ENCODE data around the gene ATP5F1B. TPM values are rescaled to one million over a fixed set of nuclear protein-coding genes. Genes with fewer than 3 reads are reported as not detected.

The ATP5F1B gene
- total RNA-seq, 2 experiments from 2014 or later = 854 to 863 TPM

DNA sequence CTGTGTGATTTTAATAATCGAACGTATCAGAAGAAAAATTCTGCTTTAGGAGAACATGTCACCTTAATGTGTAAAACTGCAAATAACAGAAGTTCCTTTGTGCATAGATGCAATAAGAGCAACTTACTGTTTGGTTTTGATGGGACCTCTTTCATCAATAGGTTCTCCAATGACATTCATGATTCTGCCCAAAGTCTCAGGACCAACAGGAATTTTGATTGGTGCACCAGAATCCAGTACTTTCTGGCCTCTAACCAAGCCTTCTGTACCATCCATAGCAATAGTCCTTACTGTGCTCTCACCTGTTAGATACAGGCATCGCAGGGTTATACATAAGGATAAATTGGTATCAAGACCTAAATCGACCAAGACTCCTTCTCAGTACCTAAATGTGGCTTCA, 1.1 kb downstream of the ATP5F1B start:
- H3K4me3 Mint-ChIP-seq = peak overlapping the region; percentile 96
- H3K9me3 Mint-ChIP-seq = no peaks in the 10 kb centered on the region
- peak overlapping the region; percentile 93 for H3K27ac Mint-ChIP-seq
- no peaks in the 10 kb centered on the region for H3K27me3 Mint-ChIP-seq (ENCODE audit: low read depth)
- CTCF ChIA-PET = interaction anchor here (2.6 kb wide), 1 partner anchor 9 kb away, joined by 34 read pairs; no protein-coding TSS in a partner anchor
- intact Hi-C loops (cut with micrococcal nuclease) = no loop called here
- peaks cover 47% of the 10 kb centered on the region for H3K36me3 Mint-ChIP-seq (ENCODE audit: low read depth)
- H3K4me1 Mint-ChIP-seq (ENCODE audit: low read depth) = peaks cover 36% of the 10 kb centered on the region
- no peak for DNase-seq

DNA sequence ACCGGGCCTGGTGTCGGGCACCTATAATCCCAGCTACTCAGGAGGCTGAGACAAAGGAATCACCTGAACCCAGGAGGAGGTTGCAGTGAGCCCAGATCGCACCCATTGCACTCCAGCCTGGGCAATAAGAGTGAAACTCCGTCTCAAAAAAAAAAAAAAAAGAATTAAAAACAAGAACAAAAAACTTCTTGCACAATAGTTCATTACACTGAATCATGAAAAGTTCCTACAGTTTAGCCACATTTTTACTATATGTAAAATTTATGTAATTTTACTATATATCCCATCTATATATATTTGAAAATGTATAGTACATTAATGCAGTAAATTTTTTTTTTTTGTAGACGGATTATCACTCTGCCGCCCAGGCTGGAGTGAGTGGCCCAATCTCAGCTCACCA, 4.6 kb downstream of the ATP5F1B start:
- Mint-ChIP-seq H3K36me3 (ENCODE audit: low read depth) (peaks cover 65% of the 10 kb centered on the region), H3K4me1 (ENCODE audit: low read depth) (peaks cover 55% of the 10 kb centered on the region), H3K9me3 (no peaks in the 10 kb centered on the region), H3K27me3 (ENCODE audit: low read depth) (no peaks in the 10 kb centered on the region), H3K27ac (no peak overlapping the region), H3K4me3 (no peak overlapping the region)
- CTCF ChIA-PET = interaction anchor here (0.7 kb wide), 1 partner anchor 9 kb away, joined by 3 read pairs; no protein-coding TSS in a partner anchor
- DNase-seq = no peak
- intact Hi-C loops (cut with micrococcal nuclease) = no loop called here

DNA sequence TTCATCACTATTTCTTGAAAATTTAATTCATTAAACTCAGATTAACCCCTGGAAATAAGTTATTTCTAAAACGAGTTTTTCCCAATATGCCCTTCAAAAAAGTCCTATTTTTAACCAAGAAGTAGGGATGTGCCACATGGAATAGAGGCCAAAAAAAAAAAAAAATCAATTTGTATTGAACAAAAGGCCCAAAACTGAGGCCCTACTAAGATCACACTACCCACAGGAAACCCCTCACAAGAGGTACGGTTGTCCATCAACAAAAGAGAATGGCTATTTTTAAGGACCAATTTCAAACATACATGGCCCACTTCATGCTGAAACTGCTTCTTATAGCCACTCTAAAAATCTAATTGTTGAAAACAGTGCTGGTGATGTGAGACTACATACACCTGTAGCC, 8.2 kb downstream of the ATP5F1B start:
- Mint-ChIP-seq H3K27me3 (ENCODE audit: low read depth) (no peaks in the 10 kb centered on the region), H3K4me3 (no peak overlapping the region), H3K36me3 (ENCODE audit: low read depth) (peaks cover 34% of the 10 kb centered on the region), H3K27ac (peak overlapping the region; percentile 91), H3K9me3 (no peaks in the 10 kb centered on the region), H3K4me1 (ENCODE audit: low read depth) (peaks cover 62% of the 10 kb centered on the region)
- CTCF ChIA-PET = no interaction called here
- DNase-seq = no peak
- intact Hi-C loops (cut with micrococcal nuclease) = loop anchor here (2.0 to 5.0 kb wide), 7 partner anchors 117 to 840 kb away; partner anchors contain the start of genes ARHGAP9, IL23A, NAB2 and NABP2

DNA sequence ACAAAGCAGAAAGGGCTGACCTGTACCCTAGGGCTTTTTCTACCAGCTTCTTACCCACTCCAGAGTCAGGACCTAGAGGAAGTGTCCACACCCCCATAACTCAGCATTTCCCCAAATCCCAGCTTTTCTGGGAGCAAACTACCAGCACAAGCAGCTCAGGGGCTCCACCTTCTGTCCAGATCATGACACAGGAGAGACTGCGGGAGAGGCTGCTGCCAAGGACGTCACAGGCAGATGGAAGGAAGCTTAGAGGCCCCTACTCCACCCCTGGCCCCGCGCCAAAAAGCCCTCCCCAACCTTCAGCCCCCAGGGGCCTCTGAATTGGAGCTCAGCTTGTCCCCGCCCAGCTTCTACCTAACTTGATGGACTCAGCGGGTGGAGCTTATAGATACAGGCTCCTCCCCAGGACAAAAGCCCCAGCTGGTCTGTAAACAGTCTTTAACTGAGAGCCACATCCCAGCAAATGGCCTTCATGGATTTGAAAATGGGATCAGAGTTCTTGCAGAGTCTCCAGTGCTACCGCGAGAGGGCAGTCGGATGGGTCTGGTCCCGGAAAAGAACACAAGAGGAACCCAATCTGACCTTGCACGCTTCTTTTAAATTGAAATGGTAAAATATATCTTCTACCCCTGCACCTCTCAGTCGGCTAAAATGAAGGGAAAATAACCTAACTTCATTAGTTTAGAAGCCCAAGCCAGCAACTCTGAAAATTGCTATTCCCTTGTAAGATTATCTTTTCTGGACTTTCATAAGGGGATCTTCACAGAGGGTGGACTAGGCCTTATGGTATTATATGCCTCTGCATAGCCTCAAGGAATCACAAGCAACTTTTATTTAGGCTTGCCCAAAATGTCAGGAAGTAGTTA, 8.9 kb downstream of the ATP5F1B start:
- peak overlapping the region; percentile 86 for H3K4me3 Mint-ChIP-seq
- H3K27me3 Mint-ChIP-seq (ENCODE audit: low read depth) = no peaks in the 10 kb centered on the region
- H3K4me1 Mint-ChIP-seq (ENCODE audit: low read depth) = peaks cover 62% of the 10 kb centered on the region
- no peaks in the 10 kb centered on the region for H3K9me3 Mint-ChIP-seq
- peaks cover 27% of the 10 kb centered on the region for H3K36me3 Mint-ChIP-seq (ENCODE audit: low read depth)
- intact Hi-C loops (cut with micrococcal nuclease) = loop anchor here (1.0 to 5.0 kb wide), 15 partner anchors 9 to 840 kb away; partner anchors contain the start of genes ARHGAP9, IL23A, NAB2 and NABP2
- H3K27ac Mint-ChIP-seq = peak overlapping the region; percentile 91
- CTCF ChIA-PET = interaction anchor here (0.7 to 3.4 kb wide), 35 partner anchors 9 to 628 kb away, joined by 3 to 34 read pairs (median 4); partner anchors contain the start of genes ATP5F1B, GLS2 and NACA
- DNase-seq = peak; percentile 97

DNA sequence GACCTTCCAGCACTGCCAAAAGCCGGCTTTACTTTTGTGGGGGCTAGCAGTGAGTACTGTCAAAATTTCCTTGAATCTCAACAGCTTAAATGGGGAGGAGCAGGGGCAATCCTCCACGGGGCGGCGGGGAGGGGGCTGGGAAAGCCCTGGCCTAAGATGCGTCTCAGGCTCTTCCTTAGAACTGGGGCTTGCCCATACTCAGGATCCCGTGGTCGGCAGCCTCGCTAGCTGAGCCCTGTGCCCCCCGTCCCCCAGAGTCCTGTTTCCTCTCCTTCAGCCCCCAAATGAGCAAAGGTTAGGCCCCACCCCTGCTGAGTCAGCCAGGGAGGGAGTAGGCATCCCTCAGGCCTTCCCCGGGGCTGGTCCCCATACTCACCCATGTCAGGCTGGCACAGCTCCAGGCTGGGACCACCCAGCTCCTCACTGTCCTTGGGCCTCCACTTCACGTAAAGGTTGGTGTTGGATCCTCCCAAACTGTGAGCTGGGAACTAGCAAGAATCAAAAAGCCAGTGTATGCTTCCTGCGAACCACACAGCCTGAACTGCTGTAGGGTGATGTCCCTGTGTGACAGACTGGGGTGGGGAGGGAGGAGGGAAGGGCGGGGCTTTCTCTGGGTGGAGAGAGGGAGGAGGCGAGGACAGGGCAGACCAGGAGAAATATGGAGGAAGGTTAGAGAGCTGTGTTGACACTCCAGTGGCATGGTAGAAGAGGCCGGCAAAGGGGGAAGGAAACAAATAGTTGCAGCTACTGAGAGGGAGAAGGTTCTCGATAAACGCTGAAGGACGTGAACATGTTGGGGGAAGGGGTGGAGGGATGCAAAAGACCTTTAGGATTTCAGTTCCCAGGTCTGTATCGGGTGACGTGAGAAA, 9.7 kb downstream of the ATP5F1B start:
- no peaks in the 10 kb centered on the region for H3K9me3 Mint-ChIP-seq
- intact Hi-C loops (cut with micrococcal nuclease) = loop anchor here (1.0 to 5.0 kb wide), 15 partner anchors 8 to 841 kb away; partner anchors contain the start of genes ARHGAP9, IL23A, NAB2 and NABP2
- CTCF ChIA-PET = interaction anchor here (0.6 to 3.4 kb wide), 35 partner anchors 8 to 863 kb away, joined by 3 to 34 read pairs (median 5); partner anchors contain the start of genes ATP5F1B, GLS2 and NACA
- DNase-seq = peak; percentile 96
- H3K27me3 Mint-ChIP-seq (ENCODE audit: low read depth) = no peaks in the 10 kb centered on the region
- H3K27ac Mint-ChIP-seq = peak overlapping the region; percentile 91
- H3K4me3 Mint-ChIP-seq = peak overlapping the region; percentile 86
- peaks cover 25% of the 10 kb centered on the region for H3K36me3 Mint-ChIP-seq (ENCODE audit: low read depth)
- H3K4me1 Mint-ChIP-seq (ENCODE audit: low read depth) = peaks cover 69% of the 10 kb centered on the region

DNA sequence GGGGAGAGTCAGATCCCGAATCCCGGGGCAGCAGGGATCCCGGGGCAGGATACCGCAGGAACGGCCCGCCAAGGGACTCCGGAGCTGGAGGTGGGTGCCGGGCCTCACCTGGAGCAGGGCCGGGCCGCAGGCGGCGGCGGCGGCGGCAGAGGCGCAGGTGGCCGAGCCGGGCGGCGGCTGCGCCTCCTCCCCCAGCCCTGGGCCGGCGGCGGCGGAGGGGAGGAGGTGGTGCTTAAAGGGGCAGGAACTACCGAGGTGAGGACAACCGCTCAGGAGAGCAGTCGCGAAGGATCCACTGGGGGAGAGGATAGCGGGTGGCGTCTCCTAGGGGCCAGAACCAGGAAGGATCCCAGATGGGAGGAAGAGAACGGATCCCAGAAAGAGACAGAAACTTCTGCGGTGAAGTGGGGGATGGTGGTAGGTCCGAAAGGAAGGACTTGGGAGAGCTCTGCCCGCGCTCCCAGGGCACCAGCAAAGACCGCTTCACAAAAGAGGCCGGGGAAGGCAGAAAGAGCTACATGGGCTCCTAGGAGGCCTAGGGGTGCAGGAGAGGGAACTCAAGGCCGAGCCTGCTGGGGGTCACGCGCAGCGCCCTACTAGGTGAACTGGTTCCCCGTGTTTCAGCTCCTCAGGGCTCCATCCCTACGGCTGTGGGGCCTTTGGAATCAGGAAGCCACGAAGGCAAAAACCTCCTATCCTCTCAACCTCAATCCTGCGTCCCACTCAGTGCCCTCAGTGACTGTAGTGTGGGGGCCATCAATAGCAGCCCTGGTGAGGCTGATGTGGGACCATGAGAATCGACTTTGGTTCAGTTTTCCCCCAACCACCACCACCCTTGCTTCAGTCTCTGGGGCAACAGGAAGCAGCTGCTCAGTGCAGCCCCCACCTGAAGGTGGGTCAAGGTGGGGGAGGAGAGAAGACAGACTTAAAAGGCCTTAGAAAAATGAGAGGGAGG, 10.7 kb downstream of the ATP5F1B start:
- H3K27me3 Mint-ChIP-seq (ENCODE audit: low read depth) = no peaks in the 10 kb centered on the region
- peaks cover 22% of the 10 kb centered on the region for H3K36me3 Mint-ChIP-seq (ENCODE audit: low read depth)
- H3K4me3 Mint-ChIP-seq = peak overlapping the region; percentile 86
- CTCF ChIA-PET = interaction anchor here (0.6 to 3.4 kb wide), 13 partner anchors 9 to 864 kb away, joined by 3 to 34 read pairs (median 5); partner anchors contain the start of genes ATP5F1B and GLS2
- DNase-seq = peak; percentile 74
- H3K9me3 Mint-ChIP-seq = no peaks in the 10 kb centered on the region
- H3K4me1 Mint-ChIP-seq (ENCODE audit: low read depth) = peaks cover 78% of the 10 kb centered on the region
- H3K27ac Mint-ChIP-seq = peak overlapping the region; percentile 91
- intact Hi-C loops (cut with micrococcal nuclease) = loop anchor here (5.0 kb wide), 6 partner anchors 298 to 842 kb away; partner anchors contain the start of genes ARHGAP9, IL23A, NAB2 and NABP2

DNA sequence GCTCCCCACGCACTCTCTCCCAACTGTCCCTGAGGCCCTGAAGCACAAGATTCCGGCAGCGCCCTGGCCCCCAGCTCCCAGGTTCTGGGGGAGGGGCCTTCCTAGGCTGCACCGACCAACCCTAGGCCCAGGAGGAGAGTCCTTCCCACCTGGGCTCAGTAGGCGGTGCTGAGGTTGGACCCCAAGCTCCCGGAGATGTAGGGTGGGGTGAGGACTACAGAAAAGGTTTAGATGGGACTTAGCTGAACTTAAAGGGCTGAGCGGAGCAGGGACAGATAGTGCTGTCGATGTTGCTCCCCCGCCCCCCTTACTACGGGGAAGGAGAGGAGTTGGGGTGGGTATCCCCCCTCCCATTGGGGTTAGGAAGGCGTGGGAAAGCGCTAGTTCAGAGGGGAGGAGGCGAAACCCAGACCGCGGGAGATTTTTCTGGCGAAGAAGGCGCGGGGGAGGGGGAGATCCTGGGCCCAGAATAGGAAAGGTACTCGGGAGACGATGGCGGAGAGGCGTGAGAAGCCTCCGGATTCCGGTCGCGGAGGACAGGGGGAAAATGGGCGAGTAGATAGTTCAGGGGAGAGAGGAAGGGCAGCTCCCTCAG, 11.4 kb downstream of the ATP5F1B start:
- Mint-ChIP-seq H3K4me3 (peak overlapping the region; percentile 86), H3K36me3 (ENCODE audit: low read depth) (peaks cover 18% of the 10 kb centered on the region), H3K27ac (peak overlapping the region; percentile 75), H3K4me1 (ENCODE audit: low read depth) (peaks cover 75% of the 10 kb centered on the region), H3K9me3 (no peaks in the 10 kb centered on the region), H3K27me3 (ENCODE audit: low read depth) (no peaks in the 10 kb centered on the region)
- intact Hi-C loops (cut with micrococcal nuclease) = no loop called here
- peak; percentile 38 for DNase-seq
- CTCF ChIA-PET = interaction anchor here (1.0 to 3.4 kb wide), 5 partner anchors 10 to 458 kb away, joined by 3 to 34 read pairs (median 23); partner anchors contain the start of gene ATP5F1B

DNA sequence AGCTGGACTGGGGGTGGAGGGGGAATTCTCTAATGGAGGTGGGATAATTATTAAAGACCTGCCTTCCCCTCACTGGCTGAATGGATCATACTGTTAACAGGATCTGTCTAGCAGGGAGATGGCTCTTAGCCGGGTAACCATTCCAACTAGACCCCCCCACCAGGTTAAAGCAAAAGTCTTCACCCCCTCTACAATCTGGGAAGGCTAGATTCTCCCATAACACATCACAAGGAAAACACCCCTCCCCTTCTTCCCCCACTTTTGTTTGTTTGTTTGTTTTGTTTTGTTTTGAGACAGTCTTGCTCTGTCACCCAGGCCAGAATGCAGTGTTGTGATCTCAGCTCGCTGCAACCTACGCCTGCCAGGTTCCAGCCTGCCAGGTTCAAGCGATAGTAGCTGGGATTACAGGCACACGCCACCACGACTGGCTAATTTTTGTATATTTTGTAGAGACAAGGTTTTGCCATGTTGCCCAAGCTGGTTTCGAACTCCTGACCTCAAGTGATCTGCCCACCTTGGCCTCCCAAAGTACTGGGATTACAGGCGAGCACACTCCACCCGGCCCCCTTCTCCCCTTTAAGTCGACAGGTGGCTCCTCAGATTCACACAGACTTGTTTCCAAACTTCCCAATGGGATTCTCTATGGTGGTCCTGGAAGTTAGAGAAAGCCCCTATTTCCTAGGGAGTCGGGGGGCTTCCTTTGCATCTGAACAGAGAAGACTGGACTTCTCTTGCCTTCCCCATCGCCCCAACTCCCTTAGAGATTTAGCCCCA, 12.1 kb downstream of the ATP5F1B start:
- CTCF ChIA-PET = interaction anchor here (1.1 to 3.4 kb wide), 2 partner anchors 14 to 44 kb away, joined by 5 to 23 read pairs; no protein-coding TSS in a partner anchor
- peak overlapping the region; percentile 86 for H3K4me3 Mint-ChIP-seq
- peaks cover 15% of the 10 kb centered on the region for H3K36me3 Mint-ChIP-seq (ENCODE audit: low read depth)
- peaks cover 75% of the 10 kb centered on the region for H3K4me1 Mint-ChIP-seq (ENCODE audit: low read depth)
- no peaks in the 10 kb centered on the region for H3K9me3 Mint-ChIP-seq
- peak overlapping the region; percentile 23 for H3K27ac Mint-ChIP-seq
- no peaks in the 10 kb centered on the region for H3K27me3 Mint-ChIP-seq (ENCODE audit: low read depth)
- intact Hi-C loops (cut with micrococcal nuclease) = loop anchor here (2.0 kb wide), 1 partner anchor 705 kb away; no protein-coding TSS in a partner anchor
- DNase-seq = no peak

DNA sequence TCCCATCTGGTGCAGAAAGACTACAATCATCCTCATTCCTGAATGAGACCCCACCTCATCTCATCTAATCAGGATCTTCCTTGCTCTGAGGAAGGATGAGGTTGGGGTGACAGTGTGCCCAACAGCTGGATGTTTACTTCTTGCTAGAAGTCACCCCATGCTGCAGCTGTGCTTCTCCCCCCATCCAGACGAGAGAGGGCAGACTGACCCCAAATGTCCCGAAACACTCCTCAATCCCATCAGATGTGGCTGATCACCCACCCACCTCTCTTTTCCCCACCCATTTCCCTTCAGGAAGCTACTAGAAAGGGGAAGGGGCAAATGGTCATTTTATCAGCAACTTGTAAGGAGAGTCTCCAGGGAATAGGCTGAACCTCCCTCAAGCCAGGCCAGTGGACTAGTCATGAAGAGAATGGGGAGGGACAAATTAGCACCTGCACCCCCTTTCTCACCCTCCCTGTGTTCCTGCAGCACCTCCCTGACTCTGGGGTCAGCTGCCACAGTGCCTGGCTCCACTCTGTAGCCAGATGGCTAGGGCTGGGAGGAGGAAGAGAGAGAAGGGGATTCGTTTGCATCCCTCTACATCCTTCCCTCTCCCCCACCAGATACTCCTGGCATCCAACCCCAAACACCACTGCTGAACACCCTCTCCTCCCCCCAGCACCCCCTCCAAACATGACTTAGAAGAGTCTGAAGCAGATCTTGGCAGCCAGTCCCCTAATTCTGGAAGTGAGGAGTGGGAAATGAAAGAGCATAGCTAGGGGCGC, 12.9 kb downstream of the ATP5F1B start:
- intact Hi-C loops (cut with micrococcal nuclease) = loop anchor here (2.0 kb wide), 1 partner anchor 704 kb away; no protein-coding TSS in a partner anchor
- no peak for DNase-seq
- Mint-ChIP-seq H3K36me3 (ENCODE audit: low read depth) (peaks cover 11% of the 10 kb centered on the region), H3K4me3 (peak overlapping the region; percentile 36), H3K27ac (peak overlapping the region; percentile 19), H3K9me3 (no peaks in the 10 kb centered on the region), H3K4me1 (ENCODE audit: low read depth) (peaks cover 77% of the 10 kb centered on the region), H3K27me3 (ENCODE audit: low read depth) (no peaks in the 10 kb centered on the region)
- CTCF ChIA-PET = interaction anchor here (0.5 kb wide), 1 partner anchor 9 kb away, joined by 3 read pairs; no protein-coding TSS in a partner anchor

Data from activated naive CD4-positive, alpha-beta T cell treated with anti-CD3 and anti-CD28 coated beads for 36 hours (primary cell).